Stimulated activated CD8-positive, alpha-beta memory T cell treated with anti-CD3 and anti-CD28 coated beads, Interleukin-15, amount 100 ng/mL, for 4 hours (primary cell): ENCODE data around the gene ATRX.
"Not testable (repeated sequence)": the region's sequence is repeated elsewhere in the genome, so short reads cannot be mapped to it uniquely, and the experiment has no call there.

Experiments used
- DNase-seq, 2 donors: peaks; one replicate each; pipeline ENCODE4 v3.0.0-alpha.2; 2020; ENCODE audit warnings: low read depth in 2 of 2

Gene ATRX

GRCh38 chrX:77740376-77740905 lies 45.6 kb downstream of the ATRX start:
- no peak for DNase-seq

DNA sequence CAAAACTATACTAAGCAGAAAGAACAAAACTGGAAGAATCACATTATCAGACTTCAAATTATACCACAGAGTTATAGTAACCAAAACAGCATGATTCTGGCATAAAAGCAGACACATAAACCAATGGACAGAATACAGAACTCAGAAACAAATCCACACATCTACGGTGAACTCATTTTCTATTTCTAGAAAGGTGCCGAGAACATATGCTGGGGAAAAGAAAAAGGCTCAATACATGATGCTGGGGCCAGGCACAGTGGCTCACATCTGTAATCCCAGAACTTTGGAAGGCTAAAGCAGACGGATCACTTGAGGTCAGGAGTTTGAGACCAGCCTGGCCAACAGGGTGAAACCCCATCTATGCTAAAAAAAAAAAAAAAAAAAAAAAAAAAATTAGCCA lies 52.7 kb downstream of the ATRX start:
- no peak for DNase-seq

DNA sequence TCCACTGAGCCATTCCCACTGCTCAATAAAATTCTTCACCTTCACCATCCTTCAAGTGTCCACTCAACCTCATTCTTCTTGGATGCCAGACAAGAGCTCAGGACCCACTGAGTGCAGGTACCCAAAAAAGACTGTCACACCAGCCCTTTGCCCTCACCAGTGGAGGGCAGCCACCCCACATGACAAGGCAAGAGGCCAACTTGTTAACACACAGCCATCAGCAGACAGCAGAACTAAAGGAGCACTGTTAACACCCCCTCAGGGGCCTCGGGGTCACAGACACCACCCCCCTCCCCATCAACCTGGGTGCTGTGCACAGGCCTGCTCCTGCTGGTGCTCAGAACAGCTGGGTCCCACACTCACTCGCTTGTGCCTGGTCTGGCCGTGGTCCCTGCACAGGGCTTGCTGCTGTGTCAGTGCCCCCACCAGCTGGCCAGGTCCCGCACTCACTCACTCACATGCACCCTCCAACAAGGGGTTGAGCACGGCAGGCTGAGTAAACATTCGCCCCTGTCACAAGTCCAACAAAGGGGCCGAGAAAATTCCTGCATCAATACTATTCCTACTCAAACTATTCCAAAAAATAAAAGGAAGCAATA lies 54.1 kb downstream of the ATRX start:
- DNase-seq: no peak

DNA sequence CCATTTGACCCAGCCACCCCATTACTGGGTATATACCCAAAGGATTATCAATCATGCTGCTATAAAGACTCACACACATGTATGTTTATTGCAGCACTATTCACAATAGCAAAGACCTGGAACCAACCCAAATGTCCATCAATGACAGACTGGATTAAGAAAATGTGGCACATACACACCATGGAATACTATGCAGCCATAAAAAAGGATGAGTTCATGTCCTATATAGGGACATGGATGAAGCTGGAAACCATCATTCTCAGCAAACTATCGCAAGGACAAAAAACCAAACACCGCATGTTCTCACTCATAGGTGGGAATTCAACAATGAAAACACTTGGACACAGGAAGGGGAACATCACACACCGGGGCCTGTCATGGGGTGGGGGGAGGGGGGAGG lies 59.9 kb downstream of the ATRX start:
- DNase-seq: not testable (repeated sequence)

GRCh38 chrX:77723681-77724080 lies 62.3 kb downstream of the ATRX start:
- no peak for DNase-seq

DNA sequence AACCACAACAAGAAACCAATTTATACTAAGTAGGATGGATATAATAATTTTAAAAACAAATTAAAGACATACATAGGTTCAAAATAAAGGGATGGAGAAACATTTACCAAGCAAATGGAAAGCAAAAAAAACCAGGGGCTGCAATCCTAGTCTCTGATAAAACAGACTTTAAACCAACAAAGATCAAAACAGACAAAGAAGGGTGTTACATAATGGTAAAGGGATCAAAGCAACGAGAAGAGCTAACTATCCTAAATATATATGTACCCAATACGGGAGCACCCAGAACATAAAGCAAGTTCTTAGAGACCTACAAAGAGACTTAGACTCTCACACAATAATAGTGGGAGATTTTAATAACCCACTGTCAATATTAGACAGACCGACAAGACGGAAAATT lies 66.6 kb downstream of the ATRX start:
- DNase-seq: no peak

GRCh38 chrX:77704881-77705280 lies 81.1 kb downstream of the ATRX start:
- DNase-seq: no peak

GRCh38 chrX:77698242-77698641 lies 87.8 kb downstream of the ATRX start:
- no peak for DNase-seq

DNA sequence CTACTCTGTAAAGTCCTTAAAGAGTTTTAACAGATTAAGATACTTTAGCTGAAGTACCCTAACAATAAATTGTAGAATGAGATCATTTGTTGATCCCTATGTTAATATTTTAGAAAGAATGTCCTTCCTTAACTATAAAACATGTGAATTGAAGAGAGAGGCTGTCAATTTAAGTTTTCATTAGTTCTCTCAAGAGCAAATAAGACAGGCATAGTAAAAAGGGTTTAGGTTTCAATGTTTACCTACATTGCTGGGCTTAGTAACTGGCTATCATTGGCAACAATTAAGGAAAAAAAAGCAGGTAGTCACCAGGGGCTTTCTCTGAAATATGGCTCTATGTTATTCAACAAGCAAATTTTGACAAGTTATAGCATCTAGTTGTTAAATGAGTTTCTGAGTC lies 91.5 kb downstream of the ATRX start:
- no peak for DNase-seq

DNA sequence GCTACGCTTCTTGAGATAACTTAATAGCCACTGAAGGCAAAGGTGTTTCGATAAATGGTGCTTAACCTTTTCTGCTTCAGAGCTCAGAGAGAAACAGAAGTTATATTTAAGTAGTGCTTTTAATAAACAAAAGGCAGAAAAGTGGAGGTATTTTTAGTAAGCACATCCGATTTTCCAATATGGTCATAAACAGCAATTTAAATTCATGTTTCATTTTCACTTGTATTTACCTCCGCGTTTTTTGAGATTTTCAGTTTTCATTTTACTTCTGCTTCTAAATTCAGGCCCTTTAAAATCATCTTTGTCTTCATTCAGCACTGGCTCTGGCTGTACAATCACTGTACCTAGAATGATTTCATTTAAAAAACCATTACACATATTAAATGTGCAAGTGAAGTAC lies 92.4 kb downstream of the ATRX start:
- no peak for DNase-seq

GRCh38 chrX:77691916-77692315 lies 94.1 kb downstream of the ATRX start:
- DNase-seq: no peak

- DNase-seq: no peak
Measured at GRCh38 chrX:77689376-77689775, 96.6 kb downstream of the ATRX start.

- DNase-seq: not testable (repeated sequence)
Measured at GRCh38 chrX:77685683-77686082, 100.3 kb downstream of the ATRX start.

DNA sequence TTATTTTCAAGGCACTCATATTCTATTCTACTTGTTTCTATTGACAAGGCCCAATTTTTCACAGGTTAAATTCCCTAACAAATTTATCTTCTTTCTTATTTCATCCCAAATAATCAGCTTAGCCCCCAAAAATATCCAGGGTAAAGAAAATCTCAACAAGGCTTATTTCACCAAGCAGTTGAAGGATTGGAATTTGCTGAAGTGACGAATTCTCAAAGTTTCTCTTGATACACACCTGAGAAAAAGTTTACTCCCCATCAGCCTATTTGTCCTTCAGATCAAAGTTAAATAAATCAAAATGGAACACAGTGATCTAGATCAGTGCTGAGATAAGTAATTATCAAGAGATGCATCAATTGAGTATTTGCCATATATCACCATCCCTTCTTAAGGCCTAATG lies 106.9 kb downstream of the ATRX start:
- DNase-seq: no peak

DNA sequence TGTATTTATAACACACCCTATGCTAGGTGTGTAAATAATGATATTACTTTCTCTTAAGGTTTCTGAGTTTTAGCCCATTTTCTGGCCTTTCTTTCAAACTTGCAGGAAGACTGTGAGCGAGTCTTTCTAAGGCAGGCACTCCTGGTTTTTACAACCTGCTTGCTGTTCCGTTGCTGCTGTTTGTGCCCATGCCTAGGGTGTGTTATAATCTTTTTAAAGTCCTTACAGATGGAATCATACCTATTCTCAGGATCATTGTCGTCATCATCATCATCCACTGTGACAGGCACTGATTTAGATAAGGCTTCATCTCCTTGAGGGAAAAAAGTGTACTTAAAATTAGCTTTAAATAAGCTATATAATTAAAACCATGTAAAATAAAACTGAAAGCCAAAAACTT lies 110.0 kb downstream of the ATRX start:
- no peak for DNase-seq

- no peak for DNase-seq
Measured at GRCh38 chrX:77668391-77669237, 117.4 kb downstream of the ATRX start.

GRCh38 chrX:77658886-77659285 lies 127.1 kb downstream of the ATRX start:
- DNase-seq: no peak

DNA sequence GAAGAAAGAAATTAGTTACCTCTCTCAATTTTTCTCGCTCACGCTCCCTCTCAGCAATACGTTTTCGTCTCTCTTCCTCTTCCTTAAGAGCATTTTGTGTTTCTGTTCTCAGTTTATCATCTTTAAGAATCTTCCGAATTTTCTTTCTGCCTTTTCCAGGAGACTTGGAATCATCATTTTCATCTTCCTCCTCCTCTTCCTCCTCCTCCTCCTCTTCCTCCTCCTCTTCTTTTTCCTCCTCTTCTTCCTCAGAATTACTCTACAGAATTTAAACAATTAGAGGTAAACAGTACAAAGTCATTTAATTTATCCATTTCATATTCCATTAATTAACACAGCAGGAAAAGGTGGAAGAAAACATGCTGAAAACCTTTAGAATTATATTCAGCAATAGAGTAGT lies 133.9 kb downstream of the ATRX start:
- no peak for DNase-seq

- DNase-seq: no peak
Measured at GRCh38 chrX:77640702-77641101, 145.3 kb downstream of the ATRX start.

- no peak for DNase-seq
Measured at GRCh38 chrX:77639820-77640219, 146.2 kb downstream of the ATRX start.

- no peak for DNase-seq
Measured at GRCh38 chrX:77638397-77638796, 147.6 kb downstream of the ATRX start.

DNA sequence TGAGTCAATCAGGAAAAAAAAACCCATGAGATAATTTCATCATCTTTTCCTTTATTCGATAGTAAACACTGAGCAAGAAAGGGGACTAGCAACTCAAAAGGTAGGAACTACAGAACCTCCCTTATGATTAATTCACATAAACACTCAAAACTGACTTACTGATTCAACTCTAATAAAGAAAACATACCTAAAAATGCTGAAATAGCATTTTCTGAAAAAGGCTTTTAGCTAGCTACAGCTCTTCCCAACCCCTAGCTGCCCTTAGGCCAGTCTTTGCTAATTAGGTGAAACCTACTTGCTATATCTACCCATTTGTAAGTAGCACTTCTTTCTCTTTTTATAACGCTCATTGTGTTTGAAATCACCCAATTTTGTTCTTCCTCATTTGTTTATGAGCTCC lies 150.6 kb downstream of the ATRX start:
- DNase-seq: no peak

DNA sequence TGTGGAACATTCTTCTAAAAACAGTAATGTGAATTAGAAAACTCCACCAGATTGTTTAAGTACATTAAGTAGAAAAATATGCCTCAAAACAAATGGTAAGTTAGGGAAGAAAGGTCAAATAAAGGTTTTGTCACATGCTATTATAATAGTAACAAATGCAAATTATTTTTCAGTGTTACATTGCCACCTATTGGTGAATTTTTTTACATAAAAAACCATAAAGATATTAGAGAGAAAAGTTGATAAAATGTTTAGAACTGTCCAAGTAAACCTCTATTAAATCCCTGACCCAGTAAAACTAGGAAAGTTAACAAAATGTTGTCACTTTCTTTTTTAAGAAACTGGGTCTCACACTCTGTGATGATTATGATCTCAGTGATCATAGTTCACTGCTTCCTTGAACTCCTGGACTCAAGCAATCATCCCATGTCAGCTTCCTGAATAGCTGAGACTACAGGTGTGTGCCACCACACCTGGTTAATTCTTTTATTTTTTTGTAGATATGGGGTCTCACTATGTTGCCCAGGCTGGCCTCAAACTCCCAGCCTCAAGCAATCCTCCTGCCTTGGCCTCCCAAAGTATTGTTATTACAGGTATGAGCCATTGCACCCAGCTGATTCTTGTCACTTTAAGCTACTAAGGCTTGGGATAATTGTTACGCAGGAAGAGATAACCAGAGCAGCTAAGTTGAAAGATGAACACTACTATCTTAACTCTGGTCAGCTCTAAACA lies 157.6 kb downstream of the ATRX start:
- no peak for DNase-seq
